HL-60/S4 treated with retinoic acid at 250 ng/mL for 4 days and 3 days (cell line): Measurements from ENCODE around the gene ISL1.

Experiments used
- in situ Hi-C: fragments of 300-500 bp; cut with MboI; formaldehyde crosslinking; loops from 2 replicates; pipeline ENCODE4 v1.7.0; 2022; ENCODE audit warnings: low sequenced_read_pairs

Gene ISL1

GRCh38 chr5:51439232-51439631, 56.0 kb downstream of the ISL1 start:
- in situ Hi-C loops = no loop called here
